WTC11 (cell line): ENCODE measurements around the gene PDZRN3. TPM values are rescaled to one million over a fixed set of nuclear protein-coding genes. Genes with fewer than 3 reads are reported as not detected.
A peak's percentile ranks its signal among the peaks of the same experiment; 100 is the strongest.

Source experiments
- ATAC-seq: fragments of 200-7000 bp; cut with Tn5 transposase; 2 replicates; pipeline ENCODE4 v1.10.0; 2021; ENCODE audit warnings: mild to moderate bottlenecking, moderate library complexity
- CTCF ChIA-PET: fragments of 300-600 bp; sonication (Branson Sonifier 250); formaldehyde crosslinking; loops from one replicate; lab custom pipeline; 2021; ENCODE audit warnings: antibody characterized with exemption; lab: Charles Lee
- POLR2A ChIA-PET: fragments of 350-600 bp; sonication (Branson Sonifier 250); formaldehyde crosslinking; loops from one replicate; lab custom pipeline; 2021; ENCODE audit warnings: antibody characterized with exemption; lab: Charles Lee
- DNase-seq: peaks from one replicate; pipeline ENCODE4 v3.0.0; 2021; ENCODE audit warnings: low spot score
- H3K27ac Mint-ChIP-seq: 2 replicates; pipeline ENCODE4 v1.8.0; 2021; ENCODE audit warnings: mixed read lengths
- H3K27me3 Mint-ChIP-seq: 2 replicates; pipeline ENCODE4 v1.8.0; 2021; ENCODE audit warnings: low read depth, mild to moderate bottlenecking, moderate library complexity, mixed read lengths
- H3K36me3 Mint-ChIP-seq: 2 replicates; pipeline ENCODE4 v1.8.0; 2021; ENCODE audit warnings: mixed read lengths
- H3K4me1 Mint-ChIP-seq: 2 replicates; pipeline ENCODE4 v1.8.0; 2022; ENCODE audit warnings: mixed read lengths
- H3K4me3 Mint-ChIP-seq: 2 replicates; pipeline ENCODE4 v1.8.0; 2021; ENCODE audit warnings: mild to moderate bottlenecking, moderate library complexity, mixed read lengths
- H3K9me3 Mint-ChIP-seq: 2 replicates; pipeline ENCODE4 v1.8.0; 2021; ENCODE audit warnings: mixed read lengths
- ATF1 ChIP-seq: sonication (generic); formaldehyde crosslinking; IDR thresholded peaks from 2 replicates; pipeline ENCODE4 v1.8.1; 2023; ENCODE audit warnings: mild to moderate bottlenecking, moderate library complexity, missing genetic modification reagents
- CBFB ChIP-seq: sonication (generic); formaldehyde crosslinking; IDR thresholded peaks from 2 replicates; pipeline ENCODE4 v1.8.1; 2022; ENCODE audit warnings: mild to moderate bottlenecking, low read depth, missing genetic modification reagents
- CREB1 ChIP-seq: sonication (generic); formaldehyde crosslinking; IDR thresholded peaks from 2 replicates; pipeline ENCODE4 v1.8.0; 2023; ENCODE audit warnings: mild to moderate bottlenecking, missing genetic modification reagents
- E2F5 ChIP-seq: sonication (generic); formaldehyde crosslinking; IDR thresholded peaks from 2 replicates; pipeline ENCODE4 v1.8.1; 2022; ENCODE audit warnings: mild to moderate bottlenecking, moderate library complexity, missing genetic modification reagents
- EMX1 ChIP-seq: fragments of 250-450 bp; sonication (Bioruptor Pico); IDR thresholded peaks from 2 replicates; pipeline ENCODE4 v1.8.0; 2021; ENCODE audit warnings: mild to moderate bottlenecking
- ETV6 ChIP-seq: sonication (generic); formaldehyde crosslinking; IDR thresholded peaks from 2 replicates; pipeline ENCODE4 v1.8.1; 2022; ENCODE audit warnings: mild to moderate bottlenecking, missing genetic modification reagents
- FOXK1 ChIP-seq: sonication (generic); formaldehyde crosslinking; IDR thresholded peaks from 2 replicates; pipeline ENCODE4 v1.8.0; 2022; ENCODE audit warnings: mild to moderate bottlenecking, moderate library complexity, missing genetic modification reagents
- GTF2I ChIP-seq: fragments of 250-450 bp; sonication (Bioruptor Pico); conservative IDR thresholded peaks from 2 replicates; pipeline ENCODE4 v1.4.0; 2021; ENCODE audit warnings: mild to moderate bottlenecking
- HMGXB4 ChIP-seq: sonication (generic); formaldehyde crosslinking; IDR thresholded peaks from 2 replicates; pipeline ENCODE4 v1.8.1; 2023; ENCODE audit warnings: mild to moderate bottlenecking, moderate library complexity, missing genetic modification reagents
- IRF1 ChIP-seq: sonication (generic); formaldehyde crosslinking; IDR thresholded peaks from 2 replicates; pipeline ENCODE4 v1.8.0; 2023; ENCODE audit warnings: missing genetic modification reagents
- IRF2 ChIP-seq: sonication (generic); formaldehyde crosslinking; IDR thresholded peaks from 2 replicates; pipeline ENCODE4 v1.8.0; 2022; ENCODE audit warnings: low read depth, missing genetic modification reagents, borderline replicate concordance
- JAZF1 ChIP-seq: fragments of 250-450 bp; sonication (Bioruptor Pico); IDR thresholded peaks from 2 replicates; pipeline ENCODE4 v1.9.0; 2021; ENCODE audit warnings: moderate library complexity, mild to moderate bottlenecking, inconsistent platforms
- KAT7 ChIP-seq: sonication (generic); formaldehyde crosslinking; IDR thresholded peaks from 2 replicates; pipeline ENCODE4 v1.8.1; 2023; ENCODE audit warnings: missing genetic modification reagents, mild to moderate bottlenecking, borderline replicate concordance
- MAX ChIP-seq: sonication (generic); formaldehyde crosslinking; IDR thresholded peaks from 2 replicates; pipeline ENCODE4 v1.8.0; 2022; ENCODE audit warnings: mild to moderate bottlenecking, missing genetic modification reagents
- NFE2L1 ChIP-seq: sonication (generic); formaldehyde crosslinking; IDR thresholded peaks from 2 replicates; pipeline ENCODE4 v1.8.1; 2023; ENCODE audit warnings: missing genetic modification reagents
- NFYB ChIP-seq: sonication (generic); formaldehyde crosslinking; conservative IDR thresholded peaks from 2 replicates; pipeline ENCODE4 v1.8.0; 2022; ENCODE audit warnings: low read depth, missing genetic modification reagents
- NR2C2 ChIP-seq: sonication (generic); formaldehyde crosslinking; IDR thresholded peaks from 2 replicates; pipeline ENCODE4 v1.8.0; 2022; ENCODE audit warnings: mild to moderate bottlenecking, missing genetic modification reagents
- NR3C1 ChIP-seq: sonication (generic); formaldehyde crosslinking; conservative IDR thresholded peaks from 2 replicates; pipeline ENCODE4 v1.8.1; 2023; ENCODE audit warnings: low read depth, mild to moderate bottlenecking, missing genetic modification reagents
- PRRX2 ChIP-seq: fragments of 250-450 bp; sonication (Bioruptor Pico); IDR thresholded peaks from 2 replicates; pipeline ENCODE4 v1.8.0; 2021; ENCODE audit warnings: mild to moderate bottlenecking
- RELA ChIP-seq: sonication (generic); formaldehyde crosslinking; IDR thresholded peaks from 2 replicates; pipeline ENCODE4 v1.8.1; 2022; ENCODE audit warnings: missing genetic modification reagents, mild to moderate bottlenecking, borderline replicate concordance
- RORB ChIP-seq: fragments of 250-450 bp; sonication (Bioruptor Pico); IDR thresholded peaks from 2 replicates; pipeline ENCODE4 v1.9.0; 2021; ENCODE audit warnings: mild to moderate bottlenecking
- SMAD3 ChIP-seq: sonication (generic); formaldehyde crosslinking; IDR thresholded peaks from 2 replicates; pipeline ENCODE4 v1.8.0; 2022; ENCODE audit warnings: missing genetic modification reagents, mild to moderate bottlenecking, borderline replicate concordance
- SMAD4 ChIP-seq: sonication (generic); formaldehyde crosslinking; IDR thresholded peaks from 2 replicates; pipeline ENCODE4 v1.8.0; 2022; ENCODE audit warnings: mild to moderate bottlenecking, missing genetic modification reagents
- SP1 ChIP-seq: sonication (generic); formaldehyde crosslinking; conservative IDR thresholded peaks from 2 replicates; pipeline ENCODE4 v1.8.1; 2022; ENCODE audit warnings: missing genetic modification reagents
- TEAD1 ChIP-seq: sonication (generic); formaldehyde crosslinking; IDR thresholded peaks from 2 replicates; pipeline ENCODE4 v1.8.0; 2022; ENCODE audit warnings: mild to moderate bottlenecking, missing genetic modification reagents
- ZNF121 ChIP-seq: sonication (generic); formaldehyde crosslinking; IDR thresholded peaks from 2 replicates; pipeline ENCODE4 v1.8.0; 2023; ENCODE audit warnings: missing genetic modification reagents
- ZNF138 ChIP-seq: sonication (generic); formaldehyde crosslinking; conservative IDR thresholded peaks from 2 replicates; pipeline ENCODE4 v1.8.1; 2022; ENCODE audit warnings: mild to moderate bottlenecking, moderate library complexity, missing genetic modification reagents
- ZNF219 ChIP-seq: sonication (generic); formaldehyde crosslinking; IDR thresholded peaks from 2 replicates; pipeline ENCODE4 v1.8.0; 2023; ENCODE audit warnings: missing genetic modification reagents, mild to moderate bottlenecking, borderline replicate concordance
- ZNF263 ChIP-seq: sonication (generic); formaldehyde crosslinking; IDR thresholded peaks from 2 replicates; pipeline ENCODE4 v1.8.1; 2022; ENCODE audit warnings: low read depth, mild to moderate bottlenecking, moderate library complexity, missing genetic modification reagents
- ZNF396 ChIP-seq: fragments of 250-450 bp; sonication (Bioruptor Pico); IDR thresholded peaks from 2 replicates; pipeline ENCODE4 v1.8.0; 2021; ENCODE audit warnings: mild to moderate bottlenecking, moderate library complexity, borderline replicate concordance
- ZNF532 ChIP-seq: fragments of 250-450 bp; sonication (Bioruptor Pico); IDR thresholded peaks from 2 replicates; pipeline ENCODE4 v1.9.0; 2021; ENCODE audit warnings: mild to moderate bottlenecking, borderline replicate concordance
- ZNF671 ChIP-seq: fragments of 250-450 bp; sonication (Bioruptor Pico); IDR thresholded peaks from 2 replicates; pipeline ENCODE4 v1.8.0; 2021; ENCODE audit warnings: mild to moderate bottlenecking
- total RNA-seq: library from RNA; stranded (reverse); gene quantifications from 3 replicates; pipeline ENCODE4 v1.2.3, GENCODE V29; 2021

The PDZRN3 gene
- total RNA-seq, 1 experiment from 2014 or later = 9.5 TPM

GRCh38 chr3:73624017-73624820 is 522 bp downstream of the PDZRN3 start:
- DNase-seq = peak; percentile 70
- ChIA-PET CTCF (interaction anchor here (0.7 to 1.7 kb wide), 9 partner anchors 11 to 224 kb away, joined by 3 to 13 read pairs (median 5); no protein-coding TSS in a partner anchor), POLR2A (interaction anchor here (0.6 to 1.5 kb wide), 2 partner anchors 139 to 1409 kb away, joined by 3 read pairs; no protein-coding TSS in a partner anchor)
- no peaks in the 10 kb centered on the region for H3K36me3 Mint-ChIP-seq
- no peaks in the 10 kb centered on the region for H3K9me3 Mint-ChIP-seq
- H3K4me3 Mint-ChIP-seq = peak overlapping the region; percentile 75
- peak; percentile 56 for ATAC-seq
- H3K27ac Mint-ChIP-seq = no peak overlapping the region
- H3K27me3 Mint-ChIP-seq = peaks cover 42% of the 10 kb centered on the region
- H3K4me1 Mint-ChIP-seq = peaks cover 35% of the 10 kb centered on the region
- no peak for TF ChIP-seq NR3C1 (CRISPR knock-in tag)
- peak; percentile 95; the same call in 1 of the 2 replicates for TF ChIP-seq KAT7
- TF ChIP-seq ZNF396 (CRISPR knock-in tag) = no peak
- peak; percentile 89 for TF ChIP-seq RELA (CRISPR knock-in tag)
- TF ChIP-seq ATF1 (CRISPR knock-in tag) = no peak
- TF ChIP-seq ZNF671 (CRISPR knock-in tag) = no peak
- peak; percentile 80; the same call in 1 of the 2 replicates for TF ChIP-seq CREB1 (CRISPR knock-in tag)
- TF ChIP-seq PRRX2 (CRISPR knock-in tag) = no peak
- peak; percentile 67; the same call in 1 of the 2 replicates for TF ChIP-seq HMGXB4
- TF ChIP-seq ETV6 = peak; percentile 18; the same call in 1 of the 2 replicates
- TF ChIP-seq ZNF138 (CRISPR knock-in tag) = peak; percentile 82
- peak; percentile 87 for TF ChIP-seq IRF1
- TF ChIP-seq ZNF263 = peak; percentile 69
- TF ChIP-seq E2F5 (CRISPR knock-in tag) = peak; percentile 90
- TF ChIP-seq SMAD3 (CRISPR knock-in tag) = peak; percentile 94
- TF ChIP-seq JAZF1 (CRISPR knock-in tag) = no peak
- TF ChIP-seq SP1 (CRISPR knock-in tag) = peak; percentile 52; the same call in 1 of the 2 replicates
- TF ChIP-seq ZNF219 (CRISPR knock-in tag) = peak; percentile 98
- TF ChIP-seq MAX = peak; percentile 86; the same call in 1 of the 2 replicates
- TF ChIP-seq ZNF532 = peak; percentile 12; the same call in 1 of the 2 replicates
- TF ChIP-seq FOXK1 = peak; percentile 82
- 0 out of 2 replicates have a peak, but pooled peaks have one; percentile 24 for TF ChIP-seq IRF2 (CRISPR knock-in tag)
- TF ChIP-seq NR2C2 = peak; percentile 33
- peak; percentile 91; the same call in 1 of the 2 replicates for TF ChIP-seq TEAD1 (CRISPR knock-in tag)
- no peak for TF ChIP-seq GTF2I
- no peak for TF ChIP-seq RORB (CRISPR knock-in tag)
- peak; percentile 76; the same call in 1 of the 2 replicates for TF ChIP-seq CBFB
- TF ChIP-seq SMAD4 (CRISPR knock-in tag) = peak; percentile 74; the same call in 1 of the 2 replicates
- TF ChIP-seq ZNF121 (CRISPR knock-in tag) = peak; percentile 16; the same call in 1 of the 2 replicates
- TF ChIP-seq NFE2L1 = peak; percentile 92
- peak; percentile 47 for TF ChIP-seq NFYB
- TF ChIP-seq EMX1 (CRISPR knock-in tag) = no peak
